Astrocyte (in vitro differentiated cells and primary cell): ENCODE results near the gene KLHL22.

ENCODE experiments used
- EZH2 ChIP-seq: IDR thresholded peaks from 2 replicates; pipeline ENCODE4 v1.6.1; 2012; ENCODE audit warnings: mild to moderate bottlenecking, low read length, inconsistent platforms; ENCODE audit not compliant: insufficient read depth
- TF ChIP-seq, protein P1 (sequence below): IDR thresholded peaks from 2 replicates; pipeline ENCODE4 v1.5.1; 2011; ENCODE audit warnings: low read depth, mild to moderate bottlenecking, inconsistent platforms, low read length, moderate library complexity; ENCODE audit not compliant: insufficient read depth

DNA sequence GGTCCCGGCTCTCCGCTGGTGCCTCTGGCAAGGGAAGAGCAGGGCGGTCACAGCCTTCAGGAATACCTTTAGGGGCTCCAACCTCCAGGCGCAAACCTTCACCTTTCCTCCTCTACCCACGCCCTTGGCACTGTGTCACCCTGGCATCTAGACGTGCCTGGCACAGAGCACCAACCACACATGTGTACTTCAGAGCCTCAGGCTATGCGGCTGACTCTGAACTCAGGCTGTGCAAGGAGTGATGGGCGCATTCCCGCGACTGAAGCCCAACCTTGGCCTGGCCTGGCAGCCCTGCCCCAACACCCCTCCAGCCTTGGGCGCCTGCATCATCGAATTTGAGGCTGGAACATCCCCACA lies 69.4 kb downstream of the KLHL22 start:
- TF ChIP-seq, protein P1, sequence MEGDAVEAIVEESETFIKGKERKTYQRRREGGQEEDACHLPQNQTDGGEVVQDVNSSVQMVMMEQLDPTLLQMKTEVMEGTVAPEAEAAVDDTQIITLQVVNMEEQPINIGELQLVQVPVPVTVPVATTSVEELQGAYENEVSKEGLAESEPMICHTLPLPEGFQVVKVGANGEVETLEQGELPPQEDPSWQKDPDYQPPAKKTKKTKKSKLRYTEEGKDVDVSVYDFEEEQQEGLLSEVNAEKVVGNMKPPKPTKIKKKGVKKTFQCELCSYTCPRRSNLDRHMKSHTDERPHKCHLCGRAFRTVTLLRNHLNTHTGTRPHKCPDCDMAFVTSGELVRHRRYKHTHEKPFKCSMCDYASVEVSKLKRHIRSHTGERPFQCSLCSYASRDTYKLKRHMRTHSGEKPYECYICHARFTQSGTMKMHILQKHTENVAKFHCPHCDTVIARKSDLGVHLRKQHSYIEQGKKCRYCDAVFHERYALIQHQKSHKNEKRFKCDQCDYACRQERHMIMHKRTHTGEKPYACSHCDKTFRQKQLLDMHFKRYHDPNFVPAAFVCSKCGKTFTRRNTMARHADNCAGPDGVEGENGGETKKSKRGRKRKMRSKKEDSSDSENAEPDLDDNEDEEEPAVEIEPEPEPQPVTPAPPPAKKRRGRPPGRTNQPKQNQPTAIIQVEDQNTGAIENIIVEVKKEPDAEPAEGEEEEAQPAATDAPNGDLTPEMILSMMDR, result no peak
- no peak for TF ChIP-seq EZH2
